ENCODE results near the gene TIMP3.
"Not testable (repeated sequence)": the region's sequence is repeated elsewhere in the genome, so short reads cannot be mapped to it uniquely, and the experiment has no call there.

The TIMP3 gene

DNA sequence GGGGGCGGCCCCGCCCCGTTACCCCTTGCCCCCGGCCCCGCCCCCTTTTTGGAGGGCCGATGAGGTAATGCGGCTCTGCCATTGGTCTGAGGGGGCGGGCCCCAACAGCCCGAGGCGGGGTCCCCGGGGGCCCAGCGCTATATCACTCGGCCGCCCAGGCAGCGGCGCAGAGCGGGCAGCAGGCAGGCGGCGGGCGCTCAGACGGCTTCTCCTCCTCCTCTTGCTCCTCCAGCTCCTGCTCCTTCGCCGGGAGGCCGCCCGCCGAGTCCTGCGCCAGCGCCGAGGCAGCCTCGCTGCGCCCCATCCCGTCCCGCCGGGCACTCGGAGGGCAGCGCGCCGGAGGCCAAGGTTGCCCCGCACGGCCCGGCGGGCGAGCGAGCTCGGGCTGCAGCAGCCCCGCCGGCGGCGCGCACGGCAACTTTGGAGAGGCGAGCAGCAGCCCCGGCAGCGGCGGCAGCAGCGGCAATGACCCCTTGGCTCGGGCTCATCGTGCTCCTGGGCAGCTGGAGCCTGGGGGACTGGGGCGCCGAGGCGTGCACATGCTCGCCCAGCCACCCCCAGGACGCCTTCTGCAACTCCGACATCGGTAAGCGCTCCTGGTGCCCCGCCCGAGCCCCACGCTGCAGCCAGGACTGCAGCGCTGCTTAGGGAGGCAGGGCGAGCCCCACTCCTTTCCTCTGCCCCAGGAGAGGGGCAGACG lies at the start of gene TIMP3:
Gene TIMP3 (plus strand): TSS at position 169 of the 700 bp plus-strand sequence. CDS start 297 bp downstream, at position 466.
- no peak for DNase-seq

DNA sequence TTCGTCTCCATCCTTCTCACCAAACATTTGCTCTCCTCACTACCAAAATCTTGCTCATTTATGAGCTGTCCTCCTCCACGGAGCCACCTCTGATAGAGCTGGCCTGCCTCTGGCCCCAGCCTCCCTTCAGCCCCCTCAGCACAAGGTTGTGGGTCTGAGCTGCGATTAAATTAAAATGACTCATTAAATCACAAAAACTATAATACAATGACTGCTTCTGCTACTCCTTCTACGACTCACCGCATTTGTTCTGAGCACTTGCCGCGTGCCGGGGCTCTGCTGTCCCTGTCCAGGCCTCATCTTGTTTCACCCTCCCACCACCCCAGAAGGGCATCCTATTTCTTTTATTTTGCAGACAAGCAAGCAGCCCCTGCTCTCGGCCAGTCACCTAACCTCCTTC lies 49.2 kb upstream of the TIMP3 start:
- DNase-seq, result no peak

DNA sequence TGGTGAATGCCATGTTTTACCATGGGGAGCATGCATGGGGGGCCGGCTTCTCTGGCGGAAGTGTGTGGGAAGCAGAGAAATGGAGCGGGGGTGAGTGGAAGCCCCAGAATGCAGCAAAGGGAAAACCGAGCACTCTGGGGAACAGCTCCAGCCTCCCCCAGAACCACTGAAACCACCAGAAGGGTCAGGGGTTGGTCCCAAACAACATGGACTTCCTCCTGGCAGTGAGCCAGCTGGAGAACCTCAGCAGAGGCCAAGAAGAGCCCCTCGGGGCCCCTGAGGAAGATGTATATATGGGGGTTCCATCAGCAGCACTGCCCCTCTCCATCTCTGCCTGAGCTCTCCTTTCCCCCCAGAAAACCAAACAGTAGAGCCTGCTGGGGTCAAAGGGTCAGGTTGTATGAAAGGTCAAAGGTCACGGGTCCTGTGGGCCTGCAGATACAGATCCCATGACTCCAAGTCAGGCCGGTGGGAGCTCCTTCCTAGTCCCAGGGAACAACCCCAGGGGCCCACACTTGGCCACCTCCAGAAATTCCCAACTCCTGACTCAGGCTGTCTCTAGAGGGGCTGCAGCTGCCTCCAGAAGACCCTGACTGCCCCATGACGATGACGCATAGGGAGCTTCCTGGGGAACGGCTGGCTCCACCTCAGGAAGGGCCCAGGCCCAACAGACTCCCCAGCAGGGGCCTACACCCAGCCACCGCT lies 48.5 kb upstream of the TIMP3 start:
- no peak for DNase-seq

DNA sequence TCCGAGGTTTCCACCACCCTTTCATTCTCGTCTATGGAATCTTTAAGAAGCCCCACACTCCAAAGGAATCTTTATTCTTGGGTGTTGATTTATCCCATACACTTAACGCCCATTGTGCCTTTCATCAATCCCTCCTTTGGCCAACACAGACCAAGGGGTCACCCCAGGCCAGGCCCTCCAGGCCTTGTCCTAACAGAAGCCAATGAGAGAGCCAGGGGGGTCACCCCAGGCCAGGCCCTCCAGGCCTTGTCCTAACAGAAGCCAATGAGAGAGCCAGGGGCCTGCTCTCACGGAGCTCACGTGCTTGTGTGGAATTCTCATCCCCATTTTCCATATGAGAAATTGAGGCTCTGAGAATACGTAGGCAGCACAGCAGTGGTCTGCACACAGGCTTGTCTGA lies 47.9 kb upstream of the TIMP3 start:
- no peak for DNase-seq

DNA sequence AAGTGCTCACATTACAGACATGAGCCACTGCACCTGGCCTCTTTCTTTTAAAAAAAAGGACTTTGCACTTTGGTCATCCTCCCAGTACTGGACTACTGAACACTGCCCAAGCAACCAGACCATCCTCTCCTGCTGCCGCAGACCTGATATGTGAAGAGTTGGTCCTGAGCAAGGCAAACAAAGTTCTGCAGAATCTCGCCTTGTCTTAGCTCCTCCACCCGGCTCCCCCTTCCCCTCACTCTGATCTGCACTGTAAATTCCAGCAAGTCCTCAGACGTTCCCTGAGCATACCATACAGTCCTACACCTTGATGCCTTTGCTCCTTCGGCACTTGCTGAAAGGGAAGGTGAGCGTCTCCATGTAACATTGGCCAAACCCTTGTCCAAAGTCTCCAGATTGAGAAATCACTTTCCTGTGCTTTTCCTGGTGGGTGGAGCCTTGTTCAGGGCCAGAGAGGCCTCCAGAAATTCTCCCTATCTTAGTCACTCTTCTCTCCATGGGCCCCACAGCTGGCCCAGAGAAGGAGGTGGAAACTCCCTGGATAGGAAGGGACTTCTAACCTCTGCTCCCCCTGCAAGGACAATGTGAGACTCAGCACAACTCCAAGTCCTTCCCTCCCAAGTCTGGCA lies 47.0 kb upstream of the TIMP3 start:
- DNase-seq, result no peak

DNA sequence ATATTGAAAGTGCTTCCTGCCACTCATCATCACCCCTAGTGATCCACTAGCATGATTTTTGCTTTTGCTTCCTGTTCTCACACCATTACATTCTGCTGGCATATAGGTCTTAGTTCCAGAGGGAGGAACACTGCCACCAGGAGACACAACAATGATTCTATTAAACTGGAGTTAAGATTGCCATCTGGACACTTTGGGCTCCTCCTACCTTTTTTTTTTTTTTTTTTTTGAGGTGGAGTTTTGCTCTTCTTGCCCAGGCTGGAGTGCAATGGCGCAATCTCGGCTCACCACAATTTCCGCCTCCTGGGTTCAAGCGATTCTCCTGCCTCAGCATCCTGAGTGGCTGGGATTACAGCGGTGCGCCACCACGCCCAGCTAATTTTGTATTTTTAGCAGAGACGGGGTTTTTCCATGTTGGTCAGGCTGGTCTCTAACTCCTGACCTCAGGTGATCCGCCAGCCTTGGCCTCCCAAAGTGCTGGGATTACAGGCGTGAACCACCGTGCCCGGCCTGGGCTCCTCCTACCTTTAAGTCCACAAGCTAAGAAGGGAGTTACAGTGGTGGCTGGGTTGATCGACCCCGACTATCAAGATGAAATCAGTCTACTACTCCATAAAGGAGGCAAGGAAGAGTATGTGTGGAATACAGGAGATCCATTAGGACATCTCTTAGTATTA lies 44.3 kb upstream of the TIMP3 start:
- not testable (repeated sequence) for DNase-seq

DNA sequence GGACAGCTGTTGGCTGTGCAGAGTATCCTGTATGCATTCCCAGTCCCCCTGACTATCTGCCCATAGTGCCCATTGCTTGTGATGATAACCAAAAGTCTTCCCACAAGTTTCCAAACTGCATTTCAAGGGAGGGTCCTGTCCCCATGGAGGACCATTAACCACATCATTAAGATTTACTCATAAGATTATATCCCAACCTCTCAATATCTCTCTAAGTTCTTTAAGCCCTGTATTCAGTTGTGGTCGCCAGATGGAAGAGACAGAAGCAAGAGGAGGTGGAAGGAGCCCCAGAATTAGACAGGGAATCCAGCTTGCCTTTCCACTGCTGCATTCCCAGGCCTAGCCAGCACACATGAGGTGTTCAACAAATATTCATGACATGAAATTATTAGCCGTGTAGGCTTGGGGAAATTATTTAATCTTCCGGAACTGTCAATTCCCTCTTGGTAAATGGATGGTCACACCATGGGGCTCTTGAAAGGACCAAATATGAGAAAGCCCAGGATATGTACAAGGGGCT lies 42.6 kb upstream of the TIMP3 start:
- no peak for DNase-seq

DNA sequence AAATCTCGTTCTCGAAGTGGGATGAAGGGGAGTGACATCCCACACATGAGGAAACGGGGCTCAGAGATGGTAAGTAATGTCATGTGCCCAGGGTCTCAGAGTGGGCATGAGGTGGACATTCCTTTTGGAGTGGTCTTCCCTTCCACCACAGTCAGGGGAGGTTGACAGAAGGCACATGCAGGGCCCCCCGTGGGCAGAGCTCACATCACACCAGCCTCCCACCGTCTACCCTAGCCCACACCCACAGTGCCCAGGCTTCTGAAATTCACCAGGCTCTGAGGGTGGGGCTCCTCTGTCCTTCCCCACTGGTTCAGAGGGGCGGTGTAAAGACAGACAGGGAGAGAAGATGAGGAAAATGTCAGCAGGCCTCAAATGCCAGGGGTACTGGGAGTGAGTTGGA lies 41.1 kb upstream of the TIMP3 start:
- DNase-seq, result no peak

DNA sequence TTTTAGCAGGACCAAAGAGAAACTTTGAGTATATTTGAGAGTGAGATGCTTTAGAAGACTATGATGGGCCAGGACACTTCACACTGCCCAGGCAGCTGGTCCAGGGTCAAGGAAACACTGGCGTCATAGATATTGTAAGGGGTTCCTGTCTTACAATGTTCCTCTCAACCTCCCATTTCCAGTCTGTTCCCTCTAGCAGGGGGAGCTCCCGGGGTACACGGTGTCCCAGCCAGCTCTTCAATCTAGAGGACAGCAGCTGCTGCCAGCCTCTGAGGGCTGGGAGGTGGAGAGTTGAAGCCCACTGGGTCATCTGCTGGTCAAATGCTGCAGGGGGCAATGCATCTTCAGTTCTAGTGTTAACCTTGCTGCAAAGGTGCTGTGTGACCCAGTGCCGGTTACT lies 40.7 kb upstream of the TIMP3 start:
- DNase-seq, result no peak

DNA sequence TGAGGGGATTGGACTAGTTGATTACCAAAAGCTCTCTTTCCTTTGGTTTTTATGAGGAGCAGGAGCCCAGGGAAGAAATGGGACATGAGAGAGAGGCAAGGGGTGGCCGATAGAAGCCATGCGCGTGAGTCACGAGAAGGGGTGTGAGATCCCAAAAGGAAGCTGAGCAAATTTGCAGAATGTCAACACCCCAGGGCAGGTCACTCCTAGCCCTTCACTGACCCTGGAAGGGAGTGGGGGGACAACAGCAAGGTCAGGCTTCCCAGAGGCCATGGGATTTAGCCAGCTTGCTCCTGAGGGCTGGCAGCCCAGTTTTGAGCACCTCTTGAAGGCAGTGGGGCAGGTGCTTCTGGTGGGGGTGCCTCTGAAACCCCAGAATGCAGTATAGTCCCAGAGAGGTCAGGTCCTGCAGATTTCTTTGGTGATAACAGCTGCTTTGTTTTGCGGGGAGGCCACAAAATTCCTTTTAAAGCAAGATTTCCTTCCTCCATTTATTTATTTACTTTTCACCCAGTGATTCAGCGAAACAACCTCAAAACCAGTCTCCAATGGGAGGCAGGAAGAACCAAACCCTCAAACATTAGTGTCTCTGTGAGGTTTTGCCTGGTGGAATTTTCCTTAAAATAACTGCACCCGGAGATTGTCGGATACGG lies 40.1 kb upstream of the TIMP3 start:
- DNase-seq, result no peak

DNA sequence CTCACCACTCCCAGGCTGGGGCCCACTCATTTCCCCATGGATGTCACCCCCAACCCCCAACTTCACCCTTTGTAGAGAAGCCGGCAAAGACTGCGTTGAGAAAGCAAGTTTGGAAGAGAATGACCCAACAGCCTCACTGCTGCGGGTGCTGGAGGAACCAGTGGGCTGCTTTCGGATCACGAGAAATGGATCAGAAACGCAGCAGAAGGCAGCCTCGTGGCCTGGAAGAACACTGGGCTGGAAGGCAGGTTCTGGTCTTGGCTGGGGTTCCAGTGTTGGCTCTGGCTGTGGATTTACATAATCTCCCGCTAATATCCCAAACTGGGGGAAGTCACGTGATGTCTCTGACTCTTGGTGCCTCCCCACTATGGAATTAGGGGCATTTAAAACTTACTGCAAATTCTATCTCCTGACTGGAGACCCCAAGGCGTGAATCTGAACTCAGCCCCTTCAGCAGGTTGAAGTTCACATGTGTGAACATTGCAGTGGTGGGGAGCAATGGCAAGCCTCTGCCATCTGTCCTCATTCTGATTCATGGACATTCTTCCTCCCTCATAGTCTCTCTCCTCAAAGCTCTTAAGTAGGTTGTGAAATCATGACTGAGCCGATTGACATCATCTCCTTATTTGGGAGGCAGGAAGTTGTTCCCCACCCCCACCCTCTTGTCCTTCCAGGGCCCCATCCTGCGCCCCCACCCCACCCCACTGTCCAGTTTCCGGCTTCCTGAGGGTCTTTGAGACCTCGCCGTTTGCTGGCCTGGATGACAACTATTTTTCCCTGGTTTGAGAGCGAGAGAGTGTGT lies 37.0 kb upstream of the TIMP3 start:
- no peak for DNase-seq

DNA sequence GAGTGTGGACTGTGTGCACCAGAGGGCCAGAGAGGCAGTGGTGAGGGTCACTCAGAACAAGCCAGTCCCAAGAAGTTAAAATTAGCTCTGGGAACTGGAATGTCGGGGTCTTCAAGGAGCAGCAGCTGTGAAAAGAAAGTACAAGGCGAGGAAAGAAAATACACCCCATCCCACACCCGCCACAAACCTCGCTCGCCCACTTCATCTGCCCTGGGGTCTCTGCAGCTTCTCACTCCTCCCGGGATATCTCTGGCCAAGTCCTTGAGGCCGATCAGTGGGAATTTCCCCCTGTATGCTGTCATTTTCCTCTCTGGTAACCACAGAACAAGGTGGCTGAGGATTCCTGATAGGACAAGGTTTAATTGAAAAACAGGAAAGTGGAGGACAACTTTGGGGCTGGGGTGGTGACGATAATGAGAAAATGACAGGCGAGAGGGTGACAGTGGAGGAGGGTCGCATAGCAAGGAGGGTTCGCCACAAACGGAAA lies 36.3 kb upstream of the TIMP3 start:
- no peak for DNase-seq

DNA sequence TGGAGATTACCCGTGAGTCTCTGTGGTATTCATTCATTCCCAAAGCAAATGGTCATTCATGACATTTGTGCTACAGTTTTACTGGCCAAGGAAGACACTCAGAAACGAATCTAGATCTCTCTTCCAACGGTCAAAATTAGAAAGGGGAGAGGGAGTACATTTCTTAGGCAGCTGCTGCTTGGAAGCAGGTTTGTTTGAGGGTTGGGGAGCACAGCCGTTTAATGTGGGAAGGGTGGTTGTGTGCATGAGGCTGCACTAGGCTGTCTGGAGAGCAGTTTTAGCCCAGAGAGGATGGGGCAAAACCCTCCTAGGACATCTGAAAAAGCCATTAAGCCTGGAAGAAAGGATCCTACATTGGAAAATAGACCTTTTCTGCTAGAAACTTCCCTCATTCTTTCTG lies 29.7 kb upstream of the TIMP3 start:
- DNase-seq, result no peak

DNA sequence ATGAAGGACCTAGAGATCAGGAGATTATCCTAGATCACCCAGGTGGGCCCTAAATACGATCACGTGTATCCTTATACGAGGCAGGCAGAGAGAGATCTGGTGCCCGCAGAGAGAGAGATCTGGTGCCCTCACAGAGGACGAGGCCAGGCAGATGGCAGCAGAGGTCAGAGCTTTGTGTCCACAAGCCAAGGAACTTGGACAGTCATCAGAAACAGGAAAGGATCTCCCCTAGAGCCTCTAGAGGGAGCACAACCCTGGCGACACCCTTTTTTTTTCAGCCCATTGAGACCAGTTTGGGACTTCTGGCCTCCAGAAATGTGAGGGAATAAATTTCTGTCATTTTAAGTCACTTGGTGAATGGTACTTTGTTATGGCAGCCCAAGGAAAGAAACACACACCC lies 25.5 kb upstream of the TIMP3 start:
- DNase-seq, result no peak

DNA sequence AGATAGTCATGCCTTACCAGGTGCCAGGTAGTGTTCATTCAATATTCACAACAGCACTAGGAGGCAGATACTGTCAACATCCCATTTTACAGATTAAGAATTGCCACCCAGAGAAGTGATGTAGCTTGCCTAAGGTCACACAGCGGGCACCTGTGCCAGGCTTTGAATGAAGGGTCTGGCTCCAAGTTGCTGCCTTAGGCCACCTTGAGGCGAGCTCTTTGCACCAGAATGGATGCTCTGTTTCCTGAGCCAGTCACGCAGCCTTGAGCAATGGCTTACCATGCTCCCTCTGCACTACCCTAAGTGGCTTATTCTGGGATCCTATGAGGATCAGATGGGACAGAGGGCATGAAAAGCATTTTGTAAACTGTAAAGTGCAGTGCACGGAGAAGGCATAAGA lies 25.1 kb upstream of the TIMP3 start:
- DNase-seq, result no peak

DNA sequence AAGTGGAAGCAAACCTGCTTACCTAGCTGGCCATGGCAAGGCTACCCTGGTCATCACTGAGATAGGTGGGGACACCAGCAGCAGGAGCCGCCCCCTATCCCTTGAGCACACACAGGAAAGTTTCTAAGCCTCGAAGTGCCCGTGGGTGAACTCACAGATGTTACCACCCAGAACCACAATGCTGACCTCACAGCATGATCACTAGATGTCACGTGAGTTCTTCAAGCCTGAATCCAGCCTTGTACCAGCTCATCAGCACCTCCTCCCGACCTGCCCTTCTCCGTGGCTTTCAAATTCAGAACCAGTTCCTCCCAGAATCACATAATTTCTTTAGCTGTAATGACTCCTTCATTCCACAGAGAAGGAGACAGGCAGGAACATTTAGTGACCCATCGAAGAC lies 24.7 kb upstream of the TIMP3 start:
- no peak for DNase-seq

DNA sequence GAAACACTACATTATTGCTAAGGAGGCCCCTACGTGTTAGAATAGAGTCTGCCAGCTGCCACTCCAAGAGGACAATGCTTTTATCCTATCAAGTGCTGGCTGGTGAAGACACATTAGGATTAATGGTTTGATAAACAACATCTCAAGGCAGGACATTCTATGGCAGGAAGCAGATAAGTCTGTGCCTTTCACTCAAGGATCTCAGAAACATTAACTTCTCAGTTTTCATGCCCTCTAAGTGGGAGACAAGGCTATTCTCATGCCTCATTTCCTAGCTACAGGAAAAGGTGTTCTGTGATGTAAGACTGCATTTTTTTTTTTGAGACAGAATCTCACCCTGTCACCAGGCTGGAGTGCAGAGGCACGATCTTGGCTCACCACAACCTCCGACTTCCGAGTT lies 23.5 kb upstream of the TIMP3 start:
- DNase-seq, result no peak

DNA sequence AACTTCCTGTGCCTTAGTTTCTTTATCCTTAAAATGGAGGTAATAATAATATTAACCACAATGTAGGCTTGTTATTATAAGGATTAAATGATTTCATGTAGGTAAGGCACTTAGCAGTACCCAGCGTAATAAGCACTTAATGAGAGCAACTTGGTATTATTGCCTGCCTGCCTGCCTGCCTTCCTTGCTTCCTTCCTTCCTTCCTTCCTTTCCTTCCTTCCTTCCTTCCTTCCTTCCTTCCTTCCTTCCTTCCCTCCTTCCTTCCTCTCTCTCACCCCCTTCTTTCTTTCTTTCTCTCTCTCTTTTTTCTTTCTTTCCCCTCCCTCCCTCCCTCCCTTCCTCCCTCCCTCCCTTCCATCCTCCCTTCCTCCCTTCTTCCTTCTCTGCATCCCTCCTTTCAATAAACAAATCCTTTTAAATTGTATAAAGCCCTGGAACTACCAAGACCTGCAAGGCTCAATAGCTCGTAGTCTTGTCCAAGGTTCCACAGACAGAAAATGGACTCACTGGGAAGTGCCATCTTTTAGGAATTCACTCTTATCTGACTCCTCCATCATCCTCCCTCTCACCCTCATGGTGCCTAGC lies 20.7 kb upstream of the TIMP3 start:
- DNase-seq, result no peak

DNA sequence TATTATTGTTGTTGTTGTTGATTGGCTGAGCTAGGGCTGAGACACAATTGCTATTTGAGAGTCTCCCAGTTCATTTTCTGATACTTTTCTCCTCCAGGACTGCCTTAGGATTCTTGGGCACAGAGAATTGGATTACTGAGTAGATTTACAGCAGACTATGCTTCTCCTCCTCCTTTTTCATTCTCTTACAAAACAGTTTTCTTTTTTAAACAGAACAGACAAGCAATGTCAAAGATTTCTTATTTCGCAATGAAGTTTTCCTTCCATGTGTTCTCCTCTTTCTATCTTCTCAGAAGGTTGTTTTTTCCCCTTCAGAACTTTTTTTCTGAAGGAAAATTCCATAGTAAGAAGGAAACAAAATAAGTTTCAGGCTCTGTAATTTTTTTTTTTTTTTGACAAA lies 19.8 kb upstream of the TIMP3 start:
- DNase-seq, result no peak

DNA sequence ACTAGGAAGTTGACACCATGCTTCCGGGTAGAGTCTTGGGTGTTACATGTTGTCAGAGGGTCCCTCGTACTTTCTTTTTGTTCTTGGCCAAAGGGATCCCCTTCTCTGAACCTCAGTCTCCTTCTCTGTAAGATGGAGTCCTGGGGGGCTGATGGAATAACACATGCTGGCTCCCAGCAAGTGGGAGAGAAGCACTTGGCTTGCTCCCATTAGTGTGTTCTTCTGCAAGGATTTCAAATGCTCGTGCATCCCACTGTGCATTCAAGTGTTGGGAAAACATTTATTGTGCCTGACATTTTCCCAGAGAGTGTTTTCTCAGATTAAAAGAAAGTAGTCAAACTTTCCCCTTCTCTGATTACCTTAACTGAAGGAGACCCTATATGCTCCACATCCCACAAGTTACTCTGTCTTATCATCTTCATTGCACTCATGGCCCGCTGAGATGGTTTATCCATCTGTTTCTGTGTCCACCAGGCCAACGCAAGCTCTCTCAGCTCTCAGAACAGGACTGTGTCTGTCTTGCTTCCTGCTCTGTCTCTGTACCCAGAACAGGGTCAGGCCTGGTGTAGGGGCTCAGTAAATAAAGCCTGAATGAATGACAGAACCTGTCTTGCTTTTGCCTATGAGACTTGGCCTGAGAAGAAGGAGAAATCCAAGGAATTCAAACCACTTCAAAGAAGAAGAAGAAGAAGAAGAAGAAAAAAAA lies 16.0 kb upstream of the TIMP3 start:
- DNase-seq, result no peak

DNA sequence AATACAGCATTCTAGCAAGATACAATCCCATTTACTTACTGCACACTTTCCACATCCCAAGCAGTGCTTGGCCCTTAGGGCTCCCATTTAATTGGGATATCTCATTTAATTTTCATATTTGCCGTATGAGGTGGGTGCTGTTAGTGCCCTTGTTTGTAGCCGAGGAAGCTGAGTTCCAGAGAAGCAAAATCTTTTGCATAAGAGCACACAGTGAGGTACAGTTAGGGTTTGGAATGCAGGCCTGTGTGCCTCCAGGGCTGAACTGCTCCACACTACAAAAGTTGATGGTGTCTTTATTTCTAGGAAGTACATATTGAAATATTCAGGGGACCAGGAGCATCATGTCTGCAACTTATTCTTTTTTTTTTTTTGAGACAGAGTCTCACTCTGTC lies 15.5 kb upstream of the TIMP3 start:
- no peak for DNase-seq

Data from NCI-H2081 treated with DMSO at 0.1 percent for 48 hours (cell line).